MCF 10A (cell line): ENCODE results near the gene MAPKAPK2. TPM values are rescaled to one million over a fixed set of nuclear protein-coding genes. Genes with fewer than 3 reads are reported as not detected.

Source experiments
- BruUV-seq: library from RNA; stranded (reverse); fragments of 400-500 nt; replicated peaks from 2 replicates; lab custom pipeline; 2021; lab: Mats Ljungman, UMichigan
- CTCF ChIA-PET: fragments of 300-600 bp; sonication (Branson Sonifier 250); formaldehyde crosslinking; extraction: SDS; loops from one replicate; lab custom pipeline; 2021; ENCODE audit warnings: antibody characterized with exemption, inconsistent platforms; lab: Yijun Ruan, JAX
- POLR2A ChIA-PET: fragments of 300-600, 350-650 bp; sonication (Branson Sonifier 250); formaldehyde crosslinking; extraction: SDS; loops from one replicate; lab custom pipeline; 2020; ENCODE audit warnings: antibody characterized with exemption, inconsistent platforms; lab: Yijun Ruan, JAX
- DNase-seq: peaks from one replicate; pipeline ENCODE4 v3.0.0-alpha.2; 2018; ENCODE audit not compliant: unreplicated experiment
- H3K27ac Mint-ChIP-seq: one replicate; pipeline ENCODE4 v1.8.0; 2022; ENCODE audit warnings: mild to moderate bottlenecking, low read depth, mixed read lengths; ENCODE audit not compliant: unreplicated experiment
- H3K27me3 Mint-ChIP-seq: one replicate; pipeline ENCODE4 v1.8.0; 2022; ENCODE audit warnings: mixed read lengths; ENCODE audit not compliant: insufficient read depth, unreplicated experiment
- H3K36me3 Mint-ChIP-seq: one replicate; pipeline ENCODE4 v1.8.0; 2022; ENCODE audit warnings: mild to moderate bottlenecking, moderate library complexity, mixed read lengths; ENCODE audit not compliant: insufficient read depth, unreplicated experiment
- H3K4me1 Mint-ChIP-seq: one replicate; pipeline ENCODE4 v1.8.0; 2022; ENCODE audit warnings: mixed read lengths; ENCODE audit not compliant: insufficient read depth, unreplicated experiment
- H3K4me3 Mint-ChIP-seq: one replicate; pipeline ENCODE4 v1.8.0; 2022; ENCODE audit warnings: mild to moderate bottlenecking, moderate library complexity, mixed read lengths; ENCODE audit not compliant: unreplicated experiment
- H3K9me3 Mint-ChIP-seq: one replicate; pipeline ENCODE4 v1.8.0; 2022; ENCODE audit warnings: mixed read lengths; ENCODE audit not compliant: unreplicated experiment
- CTCF ChIP-seq: fragments of 200-600 bp; IDR thresholded peaks from one replicate; pipeline ENCODE4 v1.8.0; 2022; ENCODE audit warnings: antibody characterized with exemption, mild to moderate bottlenecking; ENCODE audit not compliant: unreplicated experiment
- intact Hi-C: fragments of 100-400 bp; cut with micrococcal nuclease; formaldehyde crosslinking; loops from 2 replicates; pipeline ENCODE4 v1.14.1; 2022
- total RNA-seq: library from RNA; stranded (reverse); gene quantifications from 2 replicates; pipeline ENCODE4 v1.2.3, GENCODE V29; 2022

Gene MAPKAPK2
- total RNA-seq, 1 experiment from 2014 or later, result 142 TPM

- H3K27me3 Mint-ChIP-seq, result peaks cover 26% of the 10 kb centered on the region
- TF ChIP-seq CTCF, result no peak
Measured at GRCh38 chr1:206662396-206663092, 22.2 kb upstream of the MAPKAPK2 start.

GRCh38 chr1:206663362-206663761 lies 21.3 kb upstream of the MAPKAPK2 start:
- no peak for DNase-seq
- ChIA-PET POLR2A (interaction anchor here (0.6 to 13.3 kb wide), 16 partner anchors 10 to 1542 kb away, joined by 3 to 193 read pairs (median 5); partner anchors contain the start of genes DYRK3, EIF2D and RBBP5), CTCF (interaction anchor here (0.6 to 34.4 kb wide), 71 partner anchors 13 to 433 kb away, joined by 3 to 1191 read pairs (median 5); partner anchors contain the start of genes DYRK3, EIF2D, IKBKE and IL19)
- no peak overlapping the region for H3K27ac Mint-ChIP-seq
- intact Hi-C loops, result no loop called here
- TF ChIP-seq CTCF, result no peak
- no peaks in the 10 kb centered on the region for H3K9me3 Mint-ChIP-seq
- no peak overlapping the region for H3K4me3 Mint-ChIP-seq
- peaks cover 26% of the 10 kb centered on the region for H3K27me3 Mint-ChIP-seq
- BruUV-seq, result no TSS peak
- H3K4me1 Mint-ChIP-seq, result peaks cover 10% of the 10 kb centered on the region
- no peaks in the 10 kb centered on the region for H3K36me3 Mint-ChIP-seq

More at GRCh38 chr1:206662396-206663092, 22.2 kb upstream of the MAPKAPK2 start:
- CTCF ChIA-PET, result interaction anchor here (0.6 to 34.4 kb wide), 43 partner anchors 14 to 422 kb away, joined by 3 to 1191 read pairs (median 8); partner anchors contain the start of genes DYRK3, EIF2D, IKBKE and MAPKAPK2
- DNase-seq, result peak; percentile 45
- H3K9me3 Mint-ChIP-seq, result no peaks in the 10 kb centered on the region
- H3K27ac Mint-ChIP-seq, result peak overlapping the region; percentile 2
- intact Hi-C loops, result no loop called here
- POLR2A ChIA-PET, result interaction anchor here (0.6 to 13.3 kb wide), 13 partner anchors 9 to 180 kb away, joined by 3 to 193 read pairs (median 5); partner anchors contain the start of genes DYRK3 and EIF2D
- no peak overlapping the region for H3K4me3 Mint-ChIP-seq
- peaks cover 6% of the 10 kb centered on the region for H3K4me1 Mint-ChIP-seq
- H3K36me3 Mint-ChIP-seq, result no peaks in the 10 kb centered on the region
- BruUV-seq, result no TSS peak

- Mint-ChIP-seq H3K4me3 (no peak overlapping the region), H3K4me1 (peaks cover 12% of the 10 kb centered on the region), H3K36me3 (no peaks in the 10 kb centered on the region), H3K27ac (no peak overlapping the region), H3K9me3 (no peaks in the 10 kb centered on the region), H3K27me3 (peaks cover 26% of the 10 kb centered on the region)
- TF ChIP-seq CTCF, result peak; percentile 99
- peak; percentile 86 for DNase-seq
- POLR2A ChIA-PET, result interaction anchor here (0.6 to 13.3 kb wide), 16 partner anchors 10 to 1542 kb away, joined by 3 to 193 read pairs (median 5); partner anchors contain the start of genes DYRK3, EIF2D and RBBP5
- no TSS peak for BruUV-seq
- intact Hi-C loops, result loop anchor here (1.0 to 2.0 kb wide), 4 partner anchors 30 to 173 kb away; no protein-coding TSS in a partner anchor
- CTCF ChIA-PET, result interaction anchor here (0.6 to 34.4 kb wide), 81 partner anchors 12 to 1546 kb away, joined by 3 to 1191 read pairs (median 4); partner anchors contain the start of genes DYRK3, EIF2D, IKBKE and IL19
Measured at GRCh38 chr1:206663832-206664652, 20.7 kb upstream of the MAPKAPK2 start.
